ENCODE measurements around the gene SUGCT. TPM values are rescaled to one million over a fixed set of nuclear protein-coding genes. Genes with fewer than 3 reads are reported as not detected.

The SUGCT gene
- total RNA-seq, 2 donors from 2014 or later, result 3.3 to 15.2 TPM

- Histone ChIP-seq H3K27me3 (replicated peaks; ENCODE audit: insufficient read depth) (no peaks in the 10 kb centered on the region), H3K36me3 (no peaks in the 10 kb centered on the region), H3K4me1 (ENCODE audit: control insufficient read depth in 1 of 2, low read depth in 2 of 2) (peaks cover 13 to 50% of the 10 kb centered on the region in 2 donors), H3K27ac (no peak overlapping the region), H3K4me3 (no peak overlapping the region), H3K9me3 (no peaks in the 10 kb centered on the region)
- ATAC-seq (ENCODE audit: insufficient number of reproducible peaks, low FRiP score, low read depth), result no peak
- DNase-seq (ENCODE audit: low spot score), result no peak
- TF ChIP-seq CTCF (IDR thresholded peaks at IDR 0.05), result no peak
Measured at GRCh38 chr7:40800771-40801170, 666.0 kb downstream of the SUGCT start.

- no peaks in the 10 kb centered on the region for H3K36me3 ChIP-seq
- no peak for DNase-seq (ENCODE audit: low spot score)
- H3K4me1 ChIP-seq (ENCODE audit: control insufficient read depth in 1 of 2, low read depth in 2 of 2), result peaks cover 8 to 45% of the 10 kb centered on the region in 2 donors
- H3K4me3 ChIP-seq, result no peak overlapping the region
- no peaks in the 10 kb centered on the region for H3K9me3 ChIP-seq
- no peak for ATAC-seq (ENCODE audit: insufficient number of reproducible peaks, low FRiP score, low read depth)
- H3K27ac ChIP-seq, result no peak overlapping the region
- TF ChIP-seq CTCF (IDR thresholded peaks at IDR 0.05), result no peak
- no peaks in the 10 kb centered on the region for H3K27me3 ChIP-seq (replicated peaks; ENCODE audit: insufficient read depth)
Measured at GRCh38 chr7:40802497-40802896, 667.7 kb downstream of the SUGCT start.

DNA sequence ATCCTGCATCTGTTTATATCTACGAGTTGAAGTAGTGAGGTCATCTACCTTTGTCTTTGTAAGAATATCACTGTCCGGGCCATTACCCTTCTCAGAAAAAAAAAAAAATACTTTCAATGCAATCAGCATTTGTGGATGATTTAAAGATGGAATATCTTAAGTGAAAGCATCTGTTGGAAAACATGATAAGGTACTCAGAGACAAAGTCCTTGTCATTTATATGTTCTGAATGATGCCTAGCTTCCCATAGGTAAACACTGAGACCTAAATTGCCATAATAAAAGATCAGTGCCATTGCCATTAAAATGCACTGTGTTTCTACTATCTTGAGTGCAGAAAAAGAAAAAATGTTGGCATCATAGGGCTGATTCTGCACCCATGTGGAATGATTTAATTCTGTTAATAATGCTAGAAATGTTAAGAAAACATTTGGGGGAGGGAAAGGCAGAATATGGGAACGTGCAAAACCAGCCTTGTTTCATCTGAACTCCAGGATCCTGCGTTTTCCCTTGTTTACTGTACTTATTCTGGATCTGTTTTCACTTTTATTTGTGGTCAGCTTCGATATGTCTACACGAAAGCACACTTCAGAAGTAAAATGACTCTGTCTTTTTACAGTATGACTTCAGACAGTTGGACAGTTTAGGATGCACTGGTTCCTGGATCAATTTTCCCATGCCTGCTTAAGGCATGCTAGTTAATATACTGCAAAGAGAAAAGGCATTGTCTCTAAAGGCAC is 669.8 kb downstream of the SUGCT start:
- H3K27ac ChIP-seq, result no peak overlapping the region
- ATAC-seq (ENCODE audit: insufficient number of reproducible peaks, low FRiP score, low read depth), result no peak
- H3K36me3 ChIP-seq, result no peaks in the 10 kb centered on the region
- H3K27me3 ChIP-seq (replicated peaks; ENCODE audit: insufficient read depth), result no peaks in the 10 kb centered on the region
- H3K4me1 ChIP-seq (ENCODE audit: control insufficient read depth in 1 of 2, low read depth in 2 of 2), result peaks cover 8 to 52% of the 10 kb centered on the region in 2 donors
- no peak for TF ChIP-seq CTCF (IDR thresholded peaks at IDR 0.05)
- no peak overlapping the region for H3K4me3 ChIP-seq
- no peak for DNase-seq (ENCODE audit: low spot score)
- no peaks in the 10 kb centered on the region for H3K9me3 ChIP-seq

GRCh38 chr7:40805361-40805760 is 670.6 kb downstream of the SUGCT start:
- Histone ChIP-seq H3K9me3 (no peaks in the 10 kb centered on the region), H3K27ac (no peak overlapping the region)

More at GRCh38 chr7:40805361-40805760, 670.6 kb downstream of the SUGCT start:
- no peaks in the 10 kb centered on the region for H3K27me3 ChIP-seq (replicated peaks; ENCODE audit: insufficient read depth)
- no peaks in the 10 kb centered on the region for H3K36me3 ChIP-seq
- DNase-seq (ENCODE audit: low spot score) (no peak), ATAC-seq (ENCODE audit: insufficient number of reproducible peaks, low FRiP score, low read depth) (no peak)
- H3K4me3 ChIP-seq, result no peak overlapping the region
- no peak for TF ChIP-seq CTCF (IDR thresholded peaks at IDR 0.05)
- H3K4me1 ChIP-seq (ENCODE audit: control insufficient read depth in 1 of 2, low read depth in 2 of 2), result peaks cover 8 to 45% of the 10 kb centered on the region in 2 donors

Data from thoracic aorta (tissue), 2 donors.